ENCODE data around the gene ACAN. TPM values are rescaled to one million over a fixed set of nuclear protein-coding genes. Genes with fewer than 3 reads are reported as not detected.

Gene ACAN
- total RNA-seq, 1 experiment from 2014 or later: not detected

DNA sequence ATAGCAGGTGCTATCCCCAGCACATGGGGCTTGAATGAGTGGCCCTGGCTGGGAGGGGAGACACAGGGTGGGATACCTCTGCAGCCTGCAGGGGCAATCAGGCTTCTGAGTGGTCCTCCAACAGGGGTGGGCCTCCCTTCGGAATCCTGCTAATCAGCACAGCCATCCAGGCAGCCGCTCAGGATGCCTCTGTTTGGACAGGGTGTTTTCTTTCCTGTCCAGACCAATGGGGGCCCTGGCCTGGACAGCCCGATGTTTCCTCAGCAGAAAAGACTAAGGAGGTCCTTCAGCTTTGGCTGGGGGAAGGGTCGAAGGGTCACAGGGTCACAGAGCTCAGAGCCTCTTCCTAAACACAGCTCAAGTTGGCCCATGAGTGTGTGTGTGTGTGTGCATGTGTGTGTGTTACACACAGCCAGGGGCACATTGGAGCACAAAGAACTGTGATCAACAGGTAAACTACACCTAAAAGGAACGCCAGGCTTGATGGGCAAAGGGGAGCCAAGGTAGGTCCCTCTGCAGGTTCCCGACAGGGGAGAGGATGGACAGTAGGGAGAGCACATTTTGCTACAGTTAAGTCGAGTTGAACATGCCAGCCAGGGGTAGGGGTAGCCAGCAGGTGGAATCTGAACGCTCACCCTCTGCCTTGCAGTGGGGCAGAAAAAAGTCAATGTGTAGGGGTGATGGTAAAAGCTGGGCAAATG lies 93.2 kb downstream of the ACAN start:
- intact Hi-C loops (cut with micrococcal nuclease; ENCODE audit: unreplicated experiment): loop anchor here (5.0 kb wide), 1 partner anchor 239 kb away; no protein-coding TSS in a partner anchor
- BruUV-seq (replicated peaks): no TSS peak
- Mint-ChIP-seq H3K4me1 (ENCODE audit: low read depth, unreplicated experiment) (peaks cover 29% of the 10 kb centered on the region), H3K27me3 (ENCODE audit: unreplicated experiment) (peaks cover 12% of the 10 kb centered on the region), H3K9me3 (ENCODE audit: low read depth, unreplicated experiment) (no peaks in the 10 kb centered on the region), H3K27ac (ENCODE audit: unreplicated experiment) (no peak overlapping the region), H3K4me3 (ENCODE audit: low read depth, unreplicated experiment) (no peak overlapping the region), H3K36me3 (ENCODE audit: insufficient read depth, unreplicated experiment) (peaks cover 7% of the 10 kb centered on the region)
- TF ChIP-seq, protein P1, sequence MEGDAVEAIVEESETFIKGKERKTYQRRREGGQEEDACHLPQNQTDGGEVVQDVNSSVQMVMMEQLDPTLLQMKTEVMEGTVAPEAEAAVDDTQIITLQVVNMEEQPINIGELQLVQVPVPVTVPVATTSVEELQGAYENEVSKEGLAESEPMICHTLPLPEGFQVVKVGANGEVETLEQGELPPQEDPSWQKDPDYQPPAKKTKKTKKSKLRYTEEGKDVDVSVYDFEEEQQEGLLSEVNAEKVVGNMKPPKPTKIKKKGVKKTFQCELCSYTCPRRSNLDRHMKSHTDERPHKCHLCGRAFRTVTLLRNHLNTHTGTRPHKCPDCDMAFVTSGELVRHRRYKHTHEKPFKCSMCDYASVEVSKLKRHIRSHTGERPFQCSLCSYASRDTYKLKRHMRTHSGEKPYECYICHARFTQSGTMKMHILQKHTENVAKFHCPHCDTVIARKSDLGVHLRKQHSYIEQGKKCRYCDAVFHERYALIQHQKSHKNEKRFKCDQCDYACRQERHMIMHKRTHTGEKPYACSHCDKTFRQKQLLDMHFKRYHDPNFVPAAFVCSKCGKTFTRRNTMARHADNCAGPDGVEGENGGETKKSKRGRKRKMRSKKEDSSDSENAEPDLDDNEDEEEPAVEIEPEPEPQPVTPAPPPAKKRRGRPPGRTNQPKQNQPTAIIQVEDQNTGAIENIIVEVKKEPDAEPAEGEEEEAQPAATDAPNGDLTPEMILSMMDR (IDR thresholded peaks at IDR 0.05; ENCODE audit: unreplicated experiment): no peak
- CTCF ChIA-PET: interaction anchor here (0.5 to 1.0 kb wide), 2 partner anchors 18 to 167 kb away, joined by 3 read pairs; no protein-coding TSS in a partner anchor
- no peak for DNase-seq

DNA sequence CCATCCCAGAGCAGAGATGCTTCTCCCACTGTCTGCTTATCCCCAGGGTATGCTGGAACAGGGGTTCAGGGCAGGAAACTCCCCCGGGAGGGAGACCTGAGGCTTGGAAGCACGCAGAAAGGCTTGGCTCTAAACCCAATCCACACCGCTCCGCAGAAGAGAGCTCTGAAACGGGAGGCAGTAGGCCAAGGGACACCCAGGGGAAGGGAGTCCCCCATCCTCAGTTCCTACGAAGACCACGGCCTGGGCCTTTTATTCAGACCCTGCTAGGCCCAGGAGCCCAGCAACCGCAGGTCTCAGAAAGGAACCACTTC lies 93.9 kb downstream of the ACAN start:
- intact Hi-C loops (cut with micrococcal nuclease; ENCODE audit: unreplicated experiment): loop anchor here (5.0 kb wide), 1 partner anchor 240 kb away; no protein-coding TSS in a partner anchor
- DNase-seq: no peak
- Mint-ChIP-seq H3K27ac (ENCODE audit: unreplicated experiment) (no peak overlapping the region), H3K4me1 (ENCODE audit: low read depth, unreplicated experiment) (peaks cover 29% of the 10 kb centered on the region), H3K36me3 (ENCODE audit: insufficient read depth, unreplicated experiment) (peaks cover 7% of the 10 kb centered on the region), H3K9me3 (ENCODE audit: low read depth, unreplicated experiment) (no peaks in the 10 kb centered on the region), H3K4me3 (ENCODE audit: low read depth, unreplicated experiment) (no peak overlapping the region), H3K27me3 (ENCODE audit: unreplicated experiment) (peaks cover 12% of the 10 kb centered on the region)
- CTCF ChIA-PET: interaction anchor here (0.5 to 1.0 kb wide), 2 partner anchors 18 to 166 kb away, joined by 3 read pairs; no protein-coding TSS in a partner anchor
- TF ChIP-seq, protein P1 (IDR thresholded peaks at IDR 0.05; ENCODE audit: unreplicated experiment): no peak
- BruUV-seq (replicated peaks): no TSS peak

DNA sequence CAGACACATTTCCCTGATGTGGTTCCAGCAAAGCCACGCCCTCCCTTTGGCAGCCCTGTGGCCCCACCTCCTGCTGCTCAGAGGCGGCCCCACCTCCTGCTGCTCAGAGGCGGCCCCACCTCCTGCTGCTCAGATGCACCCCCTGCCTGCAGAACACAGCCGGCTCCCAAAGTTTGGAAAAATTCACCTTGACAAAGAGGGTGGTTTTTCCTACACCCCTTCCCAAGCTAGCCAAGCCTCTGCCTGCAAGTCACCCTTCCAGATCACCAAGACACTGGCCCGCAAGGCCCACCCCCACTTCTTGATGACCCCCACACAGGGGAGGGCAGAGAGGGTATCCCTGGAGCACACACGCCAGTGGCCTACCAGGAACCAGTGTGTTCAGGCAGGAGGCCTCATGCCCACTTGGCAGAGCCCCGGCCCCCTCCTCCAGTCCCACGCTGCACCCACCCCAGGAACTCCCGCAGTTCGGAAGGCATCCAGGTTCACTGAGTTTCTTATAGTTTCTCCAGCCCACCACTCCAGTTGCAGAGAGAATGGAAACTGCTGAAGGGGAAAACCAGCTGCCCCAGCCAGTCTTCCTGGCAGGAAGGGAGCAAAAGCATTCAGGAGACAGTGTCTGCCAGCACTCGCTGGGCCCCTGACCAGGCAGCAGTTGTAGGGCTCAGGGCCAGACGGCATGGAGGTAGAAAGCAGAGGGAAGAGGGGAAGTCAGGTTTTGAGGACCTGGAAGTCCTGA lies 94.4 kb downstream of the ACAN start:
- no peak overlapping the region for H3K27ac Mint-ChIP-seq (ENCODE audit: unreplicated experiment)
- intact Hi-C loops (cut with micrococcal nuclease; ENCODE audit: unreplicated experiment): loop anchor here (5.0 kb wide), 1 partner anchor 240 kb away; no protein-coding TSS in a partner anchor
- peaks cover 12% of the 10 kb centered on the region for H3K27me3 Mint-ChIP-seq (ENCODE audit: unreplicated experiment)
- TF ChIP-seq, protein P1 (IDR thresholded peaks at IDR 0.05; ENCODE audit: unreplicated experiment): peak; percentile 60
- BruUV-seq (replicated peaks): no TSS peak
- CTCF ChIA-PET: interaction anchor here (0.6 to 1.0 kb wide), 4 partner anchors 14 to 165 kb away, joined by 3 to 6 read pairs (median 4); no protein-coding TSS in a partner anchor
- peak; percentile 95 for DNase-seq
- peaks cover 29% of the 10 kb centered on the region for H3K4me1 Mint-ChIP-seq (ENCODE audit: low read depth, unreplicated experiment)
- peaks cover 7% of the 10 kb centered on the region for H3K36me3 Mint-ChIP-seq (ENCODE audit: insufficient read depth, unreplicated experiment)
- no peaks in the 10 kb centered on the region for H3K9me3 Mint-ChIP-seq (ENCODE audit: low read depth, unreplicated experiment)
- no peak overlapping the region for H3K4me3 Mint-ChIP-seq (ENCODE audit: low read depth, unreplicated experiment)

DNA sequence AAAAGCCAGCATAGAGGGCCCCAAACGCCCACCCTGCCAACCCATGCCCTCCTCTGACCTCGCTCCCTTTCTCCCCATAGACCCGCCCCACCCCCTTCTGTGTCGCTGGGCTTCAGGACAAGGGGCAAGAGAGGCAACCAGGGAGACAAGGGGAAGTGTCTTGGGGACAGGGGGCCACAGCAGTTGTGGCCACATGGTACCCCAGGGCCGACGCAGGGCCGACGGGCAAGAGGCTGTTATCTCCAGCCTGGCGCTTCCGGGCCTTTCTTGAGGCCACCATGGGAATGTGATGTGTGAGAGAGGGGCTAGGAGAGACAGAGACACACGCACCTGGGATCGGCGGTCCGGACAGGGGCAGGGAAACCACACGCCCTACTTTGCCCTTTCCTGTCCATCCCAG lies 95.5 kb downstream of the ACAN start:
- H3K36me3 Mint-ChIP-seq (ENCODE audit: insufficient read depth, unreplicated experiment): peaks cover 7% of the 10 kb centered on the region
- no peak overlapping the region for H3K27ac Mint-ChIP-seq (ENCODE audit: unreplicated experiment)
- BruUV-seq (replicated peaks): TSS peak; percentile 39

More for the DNA sequence above, 95.5 kb downstream of the ACAN start:
- Mint-ChIP-seq H3K27me3 (ENCODE audit: unreplicated experiment) (peaks cover 12% of the 10 kb centered on the region), H3K9me3 (ENCODE audit: low read depth, unreplicated experiment) (no peaks in the 10 kb centered on the region), H3K4me3 (ENCODE audit: low read depth, unreplicated experiment) (no peak overlapping the region), H3K4me1 (ENCODE audit: low read depth, unreplicated experiment) (peaks cover 29% of the 10 kb centered on the region)
- intact Hi-C loops (cut with micrococcal nuclease; ENCODE audit: unreplicated experiment): loop anchor here (5.0 kb wide), 1 partner anchor 241 kb away; no protein-coding TSS in a partner anchor
- no peak for DNase-seq
- TF ChIP-seq, protein P1 (IDR thresholded peaks at IDR 0.05; ENCODE audit: unreplicated experiment): no peak
- CTCF ChIA-PET: interaction anchor here (0.9 to 1.0 kb wide), 2 partner anchors 13 to 20 kb away, joined by 3 to 4 read pairs; no protein-coding TSS in a partner anchor

Measured in Calu3 (cell line).